ENCODE data around the gene TTC7B. TPM values are rescaled to one million over a fixed set of nuclear protein-coding genes. Genes with fewer than 3 reads are reported as not detected.

Gene TTC7B
- total and polyA plus RNA-seq, 2 of the 13 experiments (the other 11 are each of a cell fraction or from before 2014, with no cell fraction given) = 1.3 to 3.2 TPM

- no peak overlapping the region for H3K4me2 ChIP-seq (ENCODE audit: low read depth, low read length)
- H3K27ac ChIP-seq (ENCODE audit: extremely low read length, insufficient read depth, low read length) = no peak overlapping the region
- ChIA-PET POLR2A (no interaction called here), CTCF (ENCODE audit: low intra/inter-chr PET ratio, low total read pairs) (no interaction called here)
- H3K27me3 ChIP-seq (ENCODE audit: control insufficient read depth in 1 of 2, insufficient read depth in 2 of 2, low read length in 2 of 2) = peaks cover 0 to 7% of the 10 kb centered on the region in 2 experiments; a peak in 1 of 5 replicates
- no peaks in the 10 kb centered on the region for H3K9me3 ChIP-seq (ENCODE audit: low read length)
- in situ Hi-C loops (cut with HindIII; ENCODE audit: extremely low pct_ligation_motif_present, low pct_unique_long_range_greater_than_20kb) = no loop called here
- no peaks in the 10 kb centered on the region for H3K36me3 ChIP-seq (replicated peaks in 1 of 2; ENCODE audit: control insufficient read depth in 1 of 2, insufficient read depth in 2 of 2, low read length in 2 of 2)
- FAIRE-seq (no peak), DNase-seq (ENCODE audit: low spot score) (no peak), ATAC-seq (no peak)
- H2AFZ ChIP-seq (ENCODE audit: low read length) = no peak overlapping the region
- no peaks in the 10 kb centered on the region; the same call in 1 of the 2 replicates for H3K4me1 ChIP-seq (ENCODE audit: insufficient read depth, low read length)
- no peak overlapping the region for H3K9ac ChIP-seq (ENCODE audit: insufficient read depth, low read depth, low read length)
- 56% methylated on average over 10 of the region's 10 CpGs for WGBS (ENCODE audit: low lambda C conversion rate)
- TF ChIP-seq, protein P1, sequence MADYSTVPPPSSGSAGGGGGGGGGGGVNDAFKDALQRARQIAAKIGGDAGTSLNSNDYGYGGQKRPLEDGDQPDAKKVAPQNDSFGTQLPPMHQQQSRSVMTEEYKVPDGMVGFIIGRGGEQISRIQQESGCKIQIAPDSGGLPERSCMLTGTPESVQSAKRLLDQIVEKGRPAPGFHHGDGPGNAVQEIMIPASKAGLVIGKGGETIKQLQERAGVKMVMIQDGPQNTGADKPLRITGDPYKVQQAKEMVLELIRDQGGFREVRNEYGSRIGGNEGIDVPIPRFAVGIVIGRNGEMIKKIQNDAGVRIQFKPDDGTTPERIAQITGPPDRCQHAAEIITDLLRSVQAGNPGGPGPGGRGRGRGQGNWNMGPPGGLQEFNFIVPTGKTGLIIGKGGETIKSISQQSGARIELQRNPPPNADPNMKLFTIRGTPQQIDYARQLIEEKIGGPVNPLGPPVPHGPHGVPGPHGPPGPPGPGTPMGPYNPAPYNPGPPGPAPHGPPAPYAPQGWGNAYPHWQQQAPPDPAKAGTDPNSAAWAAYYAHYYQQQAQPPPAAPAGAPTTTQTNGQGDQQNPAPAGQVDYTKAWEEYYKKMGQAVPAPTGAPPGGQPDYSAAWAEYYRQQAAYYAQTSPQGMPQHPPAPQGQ (CRISPR knock-in tag; IDR thresholded peaks at IDR 0.05; ENCODE audit: borderline replicate concordance) = no peak
- TF ChIP-seq NR1H2 (CRISPR knock-in tag; IDR thresholded peaks at IDR 0.05; ENCODE audit: borderline replicate concordance, low read depth) = no peak
- TF ChIP-seq SMARCE1 (IDR thresholded peaks at IDR 0.05; ENCODE audit: borderline replicate concordance) = no peak
- no peak for TF ChIP-seq RNF2 (conservative IDR thresholded peaks at IDR 0.05; ENCODE audit: low read depth)
- TF ChIP-seq ZNF761 (CRISPR knock-in tag; conservative IDR thresholded peaks at IDR 0.05) = no peak
- intact Hi-C loops (cut with micrococcal nuclease; ENCODE audit: unreplicated experiment) = no loop called here
- H3K79me2 ChIP-seq (ENCODE audit: insufficient read depth, low read length) = no peaks in the 10 kb centered on the region
- BruUV-seq (replicated peaks) = no TSS peak
- H3K4me3 ChIP-seq (replicated peaks in 1 of 3; ENCODE audit: insufficient read depth in 1 of 3, low read depth in 2 of 3, low read length in 3 of 3) = no peak overlapping the region
- H4K20me1 ChIP-seq (ENCODE audit: insufficient read depth, low read length) = no peaks in the 10 kb centered on the region
Measured at GRCh38 chr14:90538095-90538494, 278.1 kb downstream of the TTC7B start.

DNA sequence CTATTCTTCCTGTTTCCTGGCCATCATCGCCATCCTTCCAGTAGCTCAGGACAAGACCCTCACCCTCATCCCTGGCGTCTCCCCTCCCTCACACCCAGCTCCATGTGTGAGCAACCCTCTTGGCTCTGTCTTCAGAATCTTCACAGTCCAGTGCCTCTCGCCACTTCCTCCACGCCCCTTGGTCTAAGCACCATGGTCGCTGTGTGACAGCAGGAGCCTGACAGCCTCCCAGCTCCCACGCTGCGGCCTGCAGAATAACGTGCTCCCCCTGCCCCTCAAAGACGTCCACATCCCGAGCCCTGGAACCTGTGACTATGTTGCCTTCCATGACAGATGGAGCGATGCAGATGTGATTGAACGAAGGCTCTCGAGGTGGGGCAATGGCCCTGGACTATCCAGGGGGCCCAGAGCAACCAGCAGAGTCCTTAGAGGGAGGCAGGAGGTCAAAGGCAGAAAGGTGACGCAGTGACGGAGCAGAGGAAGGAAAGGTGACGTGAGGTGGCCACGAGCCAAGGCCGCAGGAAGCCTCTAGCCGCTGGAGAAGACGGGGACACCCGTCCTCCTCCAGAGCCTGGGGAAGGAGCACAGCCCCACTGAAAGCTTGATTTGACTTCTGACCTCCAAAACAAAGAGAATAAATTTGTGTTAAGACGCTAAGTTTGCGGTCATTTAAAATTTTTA is 279.6 kb downstream of the TTC7B start:
- 53% methylated on average over 23 of the region's 23 CpGs for WGBS (ENCODE audit: low lambda C conversion rate)
- in situ Hi-C loops (cut with HindIII; ENCODE audit: extremely low pct_ligation_motif_present, low pct_unique_long_range_greater_than_20kb) (no loop called here), intact Hi-C loops (cut with micrococcal nuclease; ENCODE audit: unreplicated experiment) (no loop called here)
- no peak overlapping the region for H3K27ac ChIP-seq (ENCODE audit: extremely low read length, insufficient read depth, low read length)
- H3K4me3 ChIP-seq (replicated peaks in 1 of 3; ENCODE audit: insufficient read depth in 1 of 3, low read depth in 2 of 3, low read length in 3 of 3) = no peak overlapping the region
- no peak for FAIRE-seq
- no peak overlapping the region for H3K4me2 ChIP-seq (ENCODE audit: low read depth, low read length)
- no peak for ATAC-seq
- H3K79me2 ChIP-seq (ENCODE audit: insufficient read depth, low read length) = no peaks in the 10 kb centered on the region
- CTCF ChIA-PET (ENCODE audit: low intra/inter-chr PET ratio, low total read pairs) = no interaction called here
- no peaks in the 10 kb centered on the region for H4K20me1 ChIP-seq (ENCODE audit: insufficient read depth, low read length)
- H2AFZ ChIP-seq (ENCODE audit: low read length) = no peak overlapping the region
- H3K9me3 ChIP-seq (ENCODE audit: low read length) = no peaks in the 10 kb centered on the region
- peaks cover 0 to 7% of the 10 kb centered on the region in 2 experiments; a peak in 1 of 5 replicates for H3K27me3 ChIP-seq (ENCODE audit: control insufficient read depth in 1 of 2, insufficient read depth in 2 of 2, low read length in 2 of 2)
- H3K36me3 ChIP-seq (replicated peaks in 1 of 2; ENCODE audit: control insufficient read depth in 1 of 2, insufficient read depth in 2 of 2, low read length in 2 of 2) = no peaks in the 10 kb centered on the region
- H3K9ac ChIP-seq (ENCODE audit: insufficient read depth, low read depth, low read length) = no peak overlapping the region
- H3K4me1 ChIP-seq (ENCODE audit: insufficient read depth, low read length) = no peaks in the 10 kb centered on the region; the same call in 1 of the 2 replicates
- DNase-seq (ENCODE audit: low spot score) = no peak
- BruUV-seq (replicated peaks) = no TSS peak
- POLR2A ChIA-PET = no interaction called here
- no peak for TF ChIP-seq ZKSCAN1 (IDR thresholded peaks at IDR 0.05; ENCODE audit: low read length)
- no peak for TF ChIP-seq ZFP36 (IDR thresholded peaks at IDR 0.05; ENCODE audit: borderline replicate concordance, low read depth, low read length, partially characterized antibody)
- TF ChIP-seq ZBTB3 (CRISPR knock-in tag; IDR thresholded peaks at IDR 0.05; ENCODE audit: borderline replicate concordance, low read depth) = no peak
- TF ChIP-seq SMC3 (IDR thresholded peaks at IDR 0.05; ENCODE audit: low read length) = no peak
- no peak for TF ChIP-seq RBM39 (IDR thresholded peaks at IDR 0.05; ENCODE audit: low read depth, low read length, poor library complexity, severe bottlenecking)
- no peak for TF ChIP-seq BHLHE40 (IDR thresholded peaks at IDR 0.05; ENCODE audit: low read length)
- no peak for TF ChIP-seq NPAS2 (CRISPR knock-in tag; IDR thresholded peaks at IDR 0.05; ENCODE audit: borderline replicate concordance)
- TF ChIP-seq ZNF720 (CRISPR knock-in tag; IDR thresholded peaks at IDR 0.05) = no peak
- TF ChIP-seq IRX3 (CRISPR knock-in tag; IDR thresholded peaks at IDR 0.05; ENCODE audit: borderline replicate concordance, low read depth) = no peak
- no peak for TF ChIP-seq KAT2B (IDR thresholded peaks at IDR 0.05; ENCODE audit: borderline replicate concordance, low read depth, low read length)
- TF ChIP-seq ZNF343 (CRISPR knock-in tag; IDR thresholded peaks at IDR 0.05) = no peak
- TF ChIP-seq RELA (CRISPR knock-in tag; IDR thresholded peaks at IDR 0.05) = no peak
- TF ChIP-seq ARNTL (CRISPR knock-in tag; IDR thresholded peaks at IDR 0.05) = no peak
- TF ChIP-seq NFIB (CRISPR knock-in tag; IDR thresholded peaks at IDR 0.05; ENCODE audit: borderline replicate concordance) = no peak
